ENCODE results near the gene TRMT61A.
"Not testable (repeated sequence)": the region's sequence is repeated elsewhere in the genome, so short reads cannot be mapped to it uniquely, and the experiment has no call there.

The TRMT61A gene

GRCh38 chr14:103524002-103524935, 4.7 kb upstream of the TRMT61A start:
- H3K4me3 ChIP-seq (ENCODE audit: low read length): no peak overlapping the region
- TF ChIP-seq CTCF (IDR thresholded peaks at IDR 0.05; ENCODE audit: insufficient read depth, low read depth, low read length, missing control alignments): no peak
- DNase-seq (ENCODE audit: low read depth): no peak

- not testable (repeated sequence) for H3K4me3 ChIP-seq (ENCODE audit: low read length); DNase-seq (ENCODE audit: low read depth)
These were observed 3.4 kb upstream of the TRMT61A start for GRCh38 chr14:103525430-103526246.

- no peak for TF ChIP-seq CTCF (IDR thresholded peaks at IDR 0.05; ENCODE audit: insufficient read depth, low read depth, low read length, missing control alignments)
- no peak for DNase-seq (ENCODE audit: low read depth)
These were observed 2.6 kb upstream of the TRMT61A start for GRCh38 chr14:103526247-103526913.

GRCh38 chr14:103526914-103527248, 2.1 kb upstream of the TRMT61A start:
- no peak overlapping the region for H3K4me3 ChIP-seq (ENCODE audit: low read length)
- no peak for TF ChIP-seq CTCF (IDR thresholded peaks at IDR 0.05; ENCODE audit: insufficient read depth, low read depth, low read length, missing control alignments)
- DNase-seq (ENCODE audit: low read depth): no peak

More at GRCh38 chr14:103526247-103526913, 2.6 kb upstream of the TRMT61A start:
- no peak overlapping the region for H3K4me3 ChIP-seq (ENCODE audit: low read length)

GRCh38 chr14:103527408-103528145, 1.4 kb upstream of the TRMT61A start:
- peak; percentile 70 for DNase-seq (ENCODE audit: low read depth)
- no peak for TF ChIP-seq CTCF (IDR thresholded peaks at IDR 0.05; ENCODE audit: insufficient read depth, low read depth, low read length, missing control alignments)
- H3K4me3 ChIP-seq (ENCODE audit: low read length): peak overlapping the region; percentile 77

GRCh38 chr14:103528146-103528586, 830 bp upstream of the TRMT61A start:
- no peak for DNase-seq (ENCODE audit: low read depth)
- no peak for TF ChIP-seq CTCF (IDR thresholded peaks at IDR 0.05; ENCODE audit: insufficient read depth, low read depth, low read length, missing control alignments)
- H3K4me3 ChIP-seq (ENCODE audit: low read length): peak overlapping the region; percentile 77

Data from epithelial cell of esophagus (primary cell).